ENCODE results near the gene JAG2.

JAG2 gene

GRCh38 chr14:105165761-105166485 is 2.7 kb downstream of the JAG2 start:
- DNase-seq (ENCODE audit: low read depth in 2 of 2): no peak

- DNase-seq (ENCODE audit: low read depth in 2 of 2): no peak
Observed at GRCh38 chr14:105165134-105165704, 3.4 kb downstream of the JAG2 start.

- DNase-seq (ENCODE audit: low read depth in 2 of 2): no peak
Observed at GRCh38 chr14:105163040-105163742, 5.4 kb downstream of the JAG2 start.

GRCh38 chr14:105162669-105162979 is 6.0 kb downstream of the JAG2 start:
- DNase-seq (ENCODE audit: low read depth in 2 of 2): no peak

GRCh38 chr14:105161964-105162668 is 6.5 kb downstream of the JAG2 start:
- no peak for DNase-seq (ENCODE audit: low read depth in 2 of 2)

GRCh38 chr14:105161309-105161708 is 7.3 kb downstream of the JAG2 start:
- DNase-seq (ENCODE audit: low read depth in 2 of 2): no peak

- DNase-seq (ENCODE audit: low read depth in 2 of 2): no peak
Observed at GRCh38 chr14:105160776-105161175, 7.8 kb downstream of the JAG2 start.

- DNase-seq (ENCODE audit: low read depth in 2 of 2): no peak
Observed at GRCh38 chr14:105159344-105159743, 9.2 kb downstream of the JAG2 start.

- no peak for DNase-seq (ENCODE audit: low read depth in 2 of 2)
Observed at GRCh38 chr14:105158794-105159193, 9.8 kb downstream of the JAG2 start.

GRCh38 chr14:105157872-105158271 is 10.7 kb downstream of the JAG2 start:
- DNase-seq (ENCODE audit: low read depth in 2 of 2): no peak

- DNase-seq (ENCODE audit: low read depth in 2 of 2): no peak
Observed at GRCh38 chr14:105156414-105157375, 11.9 kb downstream of the JAG2 start.

- no peak for DNase-seq (ENCODE audit: low read depth in 2 of 2)
Observed at GRCh38 chr14:105155681-105156413, 12.7 kb downstream of the JAG2 start.

- no peak for DNase-seq (ENCODE audit: low read depth in 2 of 2)
Observed at GRCh38 chr14:105155071-105155651, 13.4 kb downstream of the JAG2 start.

GRCh38 chr14:105154476-105154871 is 14.1 kb downstream of the JAG2 start:
- no peak for DNase-seq (ENCODE audit: low read depth in 2 of 2)

- no peak for DNase-seq (ENCODE audit: low read depth in 2 of 2)
Observed at GRCh38 chr14:105153739-105154475, 14.7 kb downstream of the JAG2 start.

- no peak for DNase-seq (ENCODE audit: low read depth in 2 of 2)
Observed at GRCh38 chr14:105153331-105153731, 15.2 kb downstream of the JAG2 start.

GRCh38 chr14:105152794-105153241 is 15.8 kb downstream of the JAG2 start:
- DNase-seq (ENCODE audit: low read depth in 2 of 2): no peak

GRCh38 chr14:105151838-105152793 is 16.5 kb downstream of the JAG2 start:
- no peak for DNase-seq (ENCODE audit: low read depth in 2 of 2)
